H54 (cell line): ENCODE measurements around the gene FLOT2.
"Not testable (repeated sequence)": the region's sequence is repeated elsewhere in the genome, so short reads cannot be mapped to it uniquely, and the experiment has no call there.

Experiments used
- DNase-seq: peaks from one replicate; pipeline ENCODE4 v3.0.0; 2011; ENCODE audit warnings: low spot score, mixed read lengths; ENCODE audit not compliant: insufficient read length
- FAIRE-seq: peaks from 3 replicates; lab custom pipeline; 2011; peaks lifted over from hg19 to GRCh38; lab: Jason Lieb, UNC
- POLR2A ChIP-seq: IDR thresholded peaks from 2 replicates; pipeline ENCODE4 v1.6.1; 2011; ENCODE audit warnings: low read depth, mild to moderate bottlenecking, low read length

The FLOT2 gene

GRCh38 chr17:28896491-28896883 lies 1.0 kb downstream of the FLOT2 start:
- no peak for FAIRE-seq
- no peak for TF ChIP-seq POLR2A
- DNase-seq: no peak

DNA sequence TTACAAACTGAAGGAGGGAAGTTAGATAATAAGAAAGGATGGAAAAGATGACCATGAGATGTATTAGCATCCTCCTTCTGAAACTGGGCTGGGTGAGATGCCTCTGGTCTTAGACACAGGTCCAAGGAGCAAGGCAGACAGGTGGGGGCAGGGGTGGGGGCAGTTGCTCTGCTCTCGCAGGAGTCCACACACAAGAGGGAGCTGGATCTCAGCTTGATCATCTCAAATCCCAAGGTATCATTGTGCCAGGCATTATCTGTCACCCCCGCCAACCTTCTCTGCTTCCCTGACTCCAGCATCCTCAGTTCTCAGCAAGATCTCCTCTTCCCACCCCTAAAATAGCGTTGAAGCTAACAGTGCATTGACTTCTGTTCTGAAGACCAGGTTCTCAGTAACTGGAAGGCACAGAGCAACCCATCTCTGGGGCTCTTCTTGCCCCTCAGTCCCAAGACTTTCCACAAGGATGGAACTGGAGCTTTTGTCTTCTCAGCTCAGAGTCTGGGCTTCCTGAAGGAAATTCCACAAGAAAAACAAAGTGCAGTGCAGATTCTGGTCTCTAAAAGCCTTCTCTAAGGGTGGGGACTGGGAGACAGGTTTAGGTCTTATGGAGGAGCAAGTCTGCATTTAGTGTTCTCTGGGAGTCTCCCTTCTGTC lies 1.6 kb downstream of the FLOT2 start:
- no peak for FAIRE-seq
- no peak for TF ChIP-seq POLR2A
- no peak for DNase-seq

- not testable (repeated sequence) for DNase-seq, FAIRE-seq
Observed at GRCh38 chr17:28893248-28894183, 4.0 kb downstream of the FLOT2 start.

DNA sequence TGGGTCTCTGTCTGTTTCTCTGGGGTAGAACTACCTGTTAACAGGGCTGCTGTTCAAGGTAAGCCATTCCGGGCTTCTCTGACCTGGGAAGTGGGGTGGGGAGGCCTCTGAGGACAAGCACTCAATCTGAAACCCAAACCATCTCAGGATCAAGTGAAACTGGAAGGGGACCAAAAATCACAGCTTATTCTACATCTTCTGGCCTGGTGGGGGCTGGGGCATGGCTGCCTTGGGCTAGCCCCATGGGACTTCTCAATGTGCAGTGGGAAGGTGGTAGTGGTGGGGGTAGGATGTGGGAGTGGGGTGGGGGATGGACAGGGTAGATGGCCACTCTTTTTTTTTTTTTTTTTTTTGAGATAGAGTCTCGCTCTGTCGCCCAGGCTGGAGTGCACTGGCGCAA lies 5.5 kb downstream of the FLOT2 start:
- no peak for TF ChIP-seq POLR2A
- DNase-seq: no peak
- FAIRE-seq: no peak

- DNase-seq: no peak
- no peak for TF ChIP-seq POLR2A
- FAIRE-seq: no peak
Observed at GRCh38 chr17:28891201-28891600, 6.3 kb downstream of the FLOT2 start.

DNA sequence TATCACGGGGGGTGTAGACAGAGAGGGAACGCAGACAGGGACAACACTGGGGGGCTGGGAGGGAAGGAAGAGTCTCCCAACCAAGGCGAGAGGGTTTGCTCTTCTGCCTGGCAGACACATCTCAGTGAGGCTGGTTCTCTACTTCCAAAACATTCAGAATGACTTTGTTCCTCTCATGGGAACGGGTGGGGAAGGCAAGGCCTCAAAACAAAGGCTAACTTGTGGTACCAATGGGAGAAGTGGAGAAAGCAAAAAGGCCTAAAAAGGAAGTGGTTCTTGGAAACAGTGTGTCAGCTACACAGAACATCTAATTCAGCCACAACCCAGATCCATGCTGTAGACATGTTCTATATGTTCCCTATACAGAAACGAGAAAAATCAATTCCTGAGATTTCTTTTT lies 7.5 kb downstream of the FLOT2 start:
- DNase-seq (no peak), FAIRE-seq (no peak)
- no peak for TF ChIP-seq POLR2A

DNA sequence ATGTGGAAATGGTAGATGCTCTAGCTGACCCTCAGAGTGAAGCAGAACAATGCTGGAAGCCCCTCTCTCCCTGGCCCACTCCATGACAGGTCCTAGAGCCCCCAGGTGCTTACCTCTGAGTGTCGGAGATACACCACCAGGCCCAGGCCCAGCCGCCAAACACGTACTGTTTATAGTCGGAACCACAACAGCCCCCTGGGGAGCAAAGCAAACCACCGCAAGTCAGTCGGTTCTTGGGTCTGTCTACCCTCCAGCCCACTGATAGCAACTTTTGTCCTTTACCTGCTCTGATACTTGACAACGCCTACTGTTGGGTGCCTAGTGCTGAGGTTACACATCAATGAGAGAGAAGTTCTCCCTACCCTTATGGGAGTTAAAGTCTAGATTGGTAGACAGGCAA lies 8.7 kb downstream of the FLOT2 start:
- FAIRE-seq: no peak
- DNase-seq: no peak
- no peak for TF ChIP-seq POLR2A

DNA sequence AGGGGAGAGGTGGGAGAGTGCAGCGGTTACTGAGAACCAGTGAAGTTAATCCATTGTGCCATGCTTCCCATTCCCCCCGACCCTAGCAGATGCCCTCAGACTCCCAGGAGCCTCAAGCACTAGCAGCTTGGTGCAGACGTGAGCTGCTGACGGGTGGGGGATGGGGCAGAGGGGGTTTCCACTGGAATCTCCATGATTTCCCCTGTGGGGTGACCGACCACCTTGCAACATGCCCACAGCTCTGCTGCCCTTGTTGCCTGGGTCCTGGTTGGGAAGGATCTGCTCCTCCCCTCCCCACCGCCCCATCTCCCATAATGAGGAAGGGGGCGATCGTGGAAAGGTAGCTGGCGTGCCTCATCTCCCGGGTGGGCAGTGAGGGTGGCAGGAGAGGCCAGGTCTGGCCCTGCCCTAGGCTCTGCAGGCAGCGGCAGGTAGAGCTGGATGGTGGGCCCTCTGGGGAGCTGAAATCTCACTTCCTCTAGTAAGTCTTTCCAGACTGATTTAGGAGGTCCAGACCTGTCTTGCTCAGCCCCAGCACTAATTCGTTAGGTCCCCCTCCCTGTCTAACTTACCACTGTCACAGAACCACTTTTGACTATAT lies 9.6 kb downstream of the FLOT2 start:
- TF ChIP-seq POLR2A: no peak
- no peak for FAIRE-seq
- no peak for DNase-seq

- no peak for TF ChIP-seq POLR2A
- DNase-seq: no peak
- no peak for FAIRE-seq
Observed at GRCh38 chr17:28885951-28886350, 11.6 kb downstream of the FLOT2 start.

GRCh38 chr17:28885363-28885762 lies 12.2 kb downstream of the FLOT2 start:
- FAIRE-seq (no peak), DNase-seq (no peak)
- TF ChIP-seq POLR2A: no peak

- no peak for DNase-seq
- FAIRE-seq: no peak
- no peak for TF ChIP-seq POLR2A
Observed at GRCh38 chr17:28883967-28884702, 13.4 kb downstream of the FLOT2 start.

GRCh38 chr17:28882154-28882895 lies 15.2 kb downstream of the FLOT2 start:
- TF ChIP-seq POLR2A: no peak
- DNase-seq (no peak), FAIRE-seq (no peak)

GRCh38 chr17:28881533-28882056 lies 15.9 kb downstream of the FLOT2 start:
- FAIRE-seq (no peak), DNase-seq (no peak)
- no peak for TF ChIP-seq POLR2A
